ENCODE data around the gene RCC2. TPM values are rescaled to one million over a fixed set of nuclear protein-coding genes. Genes with fewer than 3 reads are reported as not detected.

Gene RCC2
- total and polyA plus RNA-seq, 2 donors (not counting 3 experiments of a cell fraction or from before 2014, with no cell fraction given), result 137 to 166 TPM

DNA sequence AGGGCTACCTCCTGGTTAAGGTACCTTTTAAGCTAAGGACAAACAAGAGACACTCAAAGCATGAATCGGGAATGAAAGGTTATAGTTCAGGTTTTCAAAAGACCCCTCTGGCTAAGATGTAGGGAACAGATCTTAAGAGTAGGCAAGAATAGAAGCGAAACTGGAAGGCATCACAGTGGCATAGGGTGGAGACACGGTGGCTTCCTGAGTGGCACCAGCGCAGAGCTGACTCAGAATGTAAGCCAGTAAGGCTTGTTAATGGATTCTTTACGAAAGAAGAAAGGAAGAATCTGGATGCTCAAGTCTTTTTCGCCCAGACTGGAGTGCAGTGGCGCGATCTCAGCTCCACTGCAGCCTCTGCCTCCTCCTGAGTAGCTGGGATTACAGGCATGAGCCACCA, 46.2 kb downstream of the RCC2 start:
- Histone ChIP-seq H3K36me3 (ENCODE audit: control insufficient read depth in 2 of 2, extremely low read depth in 1 of 2, insufficient read depth in 2 of 2, low read length in 2 of 2) (no peaks in the 10 kb centered on the region), H3K79me2 (ENCODE audit: control insufficient read depth, insufficient read depth, low read length) (no peaks in the 10 kb centered on the region), H3K4me1 (ENCODE audit: control insufficient read depth, extremely low read depth, insufficient read depth, low read length) (no peaks in the 10 kb centered on the region), H3K9me3 (replicated peaks; ENCODE audit: control insufficient read depth, insufficient read depth, low read length) (no peaks in the 10 kb centered on the region), H4K20me1 (replicated peaks; ENCODE audit: control insufficient read depth, extremely low read depth, insufficient read depth, low read length) (no peaks in the 10 kb centered on the region), H3K4me2 (ENCODE audit: insufficient read depth, low read length) (no peak overlapping the region), H3K27ac (ENCODE audit: insufficient read depth, low read depth, low read length) (no peak overlapping the region), H3K4me3 (replicated peaks in 1 of 3; ENCODE audit: insufficient read depth in 1 of 3, low read depth in 1 of 3, low read length in 3 of 3) (no peak overlapping the region), H3K27me3 (ENCODE audit: control insufficient read depth in 2 of 2, insufficient read depth in 2 of 2, low read length in 2 of 2) (no peaks in the 10 kb centered on the region), H2AFZ (ENCODE audit: low read depth, low read length) (no peak overlapping the region), H3K9ac (replicated peaks; ENCODE audit: extremely low read depth, insufficient read depth, low read length) (no peak overlapping the region), H3K9me1 (replicated peaks; ENCODE audit: control insufficient read depth, extremely low read depth, insufficient read depth, low read length) (no peaks in the 10 kb centered on the region)
- FAIRE-seq (no peak), DNase-seq (ENCODE audit: low read depth, low spot score) (no peak)
- ChIA-PET CTCF (interaction anchor here (1.2 kb wide), 1 partner anchor 23 kb away, joined by 3 read pairs; no protein-coding TSS in a partner anchor), POLR2A (no interaction called here)
- no peak for TF ChIP-seq GATA2 (IDR thresholded peaks at IDR 0.05; ENCODE audit: insufficient read depth, insufficient read length, low read depth, low read length)
- no peak for TF ChIP-seq POLR2A (IDR thresholded peaks at IDR 0.05; ENCODE audit: low read depth, low read length)
- TF ChIP-seq, protein P1, sequence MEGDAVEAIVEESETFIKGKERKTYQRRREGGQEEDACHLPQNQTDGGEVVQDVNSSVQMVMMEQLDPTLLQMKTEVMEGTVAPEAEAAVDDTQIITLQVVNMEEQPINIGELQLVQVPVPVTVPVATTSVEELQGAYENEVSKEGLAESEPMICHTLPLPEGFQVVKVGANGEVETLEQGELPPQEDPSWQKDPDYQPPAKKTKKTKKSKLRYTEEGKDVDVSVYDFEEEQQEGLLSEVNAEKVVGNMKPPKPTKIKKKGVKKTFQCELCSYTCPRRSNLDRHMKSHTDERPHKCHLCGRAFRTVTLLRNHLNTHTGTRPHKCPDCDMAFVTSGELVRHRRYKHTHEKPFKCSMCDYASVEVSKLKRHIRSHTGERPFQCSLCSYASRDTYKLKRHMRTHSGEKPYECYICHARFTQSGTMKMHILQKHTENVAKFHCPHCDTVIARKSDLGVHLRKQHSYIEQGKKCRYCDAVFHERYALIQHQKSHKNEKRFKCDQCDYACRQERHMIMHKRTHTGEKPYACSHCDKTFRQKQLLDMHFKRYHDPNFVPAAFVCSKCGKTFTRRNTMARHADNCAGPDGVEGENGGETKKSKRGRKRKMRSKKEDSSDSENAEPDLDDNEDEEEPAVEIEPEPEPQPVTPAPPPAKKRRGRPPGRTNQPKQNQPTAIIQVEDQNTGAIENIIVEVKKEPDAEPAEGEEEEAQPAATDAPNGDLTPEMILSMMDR (IDR thresholded peaks at IDR 0.05; ENCODE audit: extremely low read depth in 1 of 2, insufficient read depth in 1 of 2, low read depth in 1 of 2, low read length in 2 of 2), result no peak
- TF ChIP-seq, protein P2, sequence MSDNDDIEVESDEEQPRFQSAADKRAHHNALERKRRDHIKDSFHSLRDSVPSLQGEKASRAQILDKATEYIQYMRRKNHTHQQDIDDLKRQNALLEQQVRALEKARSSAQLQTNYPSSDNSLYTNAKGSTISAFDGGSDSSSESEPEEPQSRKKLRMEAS (IDR thresholded peaks at IDR 0.05; ENCODE audit: insufficient read depth, insufficient read length), result no peak
- TF ChIP-seq MYC (IDR thresholded peaks at IDR 0.05; ENCODE audit: low read depth, low read length), result no peak
- TF ChIP-seq EZH2 (IDR thresholded peaks at IDR 0.05; ENCODE audit: borderline replicate concordance, low read depth, low read length, severe bottlenecking), result no peak
- TF ChIP-seq FOS (IDR thresholded peaks at IDR 0.05; ENCODE audit: borderline replicate concordance, insufficient read depth, low read length), result no peak
- TF ChIP-seq POLR2AphosphoS5 (IDR thresholded peaks at IDR 0.05; ENCODE audit: insufficient read depth, low read depth, low read length), result no peak
- TF ChIP-seq JUN (IDR thresholded peaks at IDR 0.05; ENCODE audit: borderline replicate concordance, insufficient read depth, insufficient read length, low read depth), result no peak
- dilution Hi-C loops (cut with MboI; ENCODE audit: extremely low pct_ligation_motif_present, low sequenced_read_pairs) (no loop called here), intact Hi-C loops (cut with micrococcal nuclease) (no loop called here)
- no TSS peak for BruUV-seq (replicated peaks)
